ENCODE data around the gene ZBTB49.

ZBTB49 gene

DNA sequence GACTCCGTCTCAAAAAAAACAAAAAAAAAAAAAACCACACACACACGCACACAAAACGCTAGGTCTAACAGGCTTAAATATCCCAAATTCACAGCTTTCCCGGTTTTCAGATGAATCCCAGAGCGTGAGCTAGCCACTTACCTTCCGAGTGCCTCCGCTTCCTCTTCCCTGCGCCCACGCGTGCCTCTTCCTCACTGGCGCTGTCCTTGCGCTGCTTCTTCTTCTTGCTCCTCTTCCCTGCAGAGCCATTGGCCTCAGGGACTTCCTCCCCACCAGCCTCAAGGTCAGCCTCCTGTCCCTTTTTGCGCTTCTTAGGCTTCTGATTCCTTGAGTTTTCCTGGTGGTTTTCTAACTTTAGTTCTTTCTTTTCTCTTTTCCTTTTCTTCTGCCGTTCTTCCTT lies 15.8 kb upstream of the ZBTB49 start:
- in situ Hi-C loops (cut with MboI; ENCODE audit: low sequenced_read_pairs): no loop called here

DNA sequence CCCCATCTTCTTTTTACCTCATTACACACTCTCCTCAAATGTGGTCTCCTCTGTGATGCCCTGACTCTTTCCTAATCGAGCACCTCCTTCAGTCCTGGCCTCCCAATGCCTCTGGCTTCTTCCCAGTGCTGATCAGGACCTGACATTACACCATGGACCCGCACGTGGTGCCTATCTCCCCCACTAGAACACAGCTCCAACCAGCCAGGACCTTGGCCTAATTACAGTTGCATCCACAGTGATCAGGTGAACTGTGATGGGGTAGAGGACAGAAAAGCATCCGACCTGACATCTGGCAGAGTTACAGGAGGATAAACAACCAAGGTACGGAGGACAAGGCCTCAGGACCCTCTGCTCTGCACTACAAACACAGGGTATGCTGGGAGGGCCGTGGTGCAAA lies 12.5 kb upstream of the ZBTB49 start:
- in situ Hi-C loops (cut with MboI; ENCODE audit: low sequenced_read_pairs): no loop called here

DNA sequence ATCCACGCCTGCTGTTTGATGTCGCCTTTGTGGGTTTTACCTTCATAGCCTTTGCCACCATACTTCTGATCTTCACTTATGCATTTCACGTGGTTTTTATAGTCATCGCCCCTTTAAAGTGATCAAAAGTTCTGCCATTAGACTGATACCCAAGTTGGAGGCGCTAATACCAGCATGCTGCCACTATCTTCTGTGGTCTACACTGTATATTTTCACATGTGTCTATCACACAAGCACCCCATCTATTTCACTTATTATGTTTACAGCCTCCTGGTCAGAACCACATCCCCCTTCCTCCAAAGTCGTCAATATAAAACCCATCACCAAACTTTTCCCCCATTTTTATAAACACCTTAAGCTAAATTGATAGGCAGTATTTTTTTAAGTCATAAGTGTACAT lies 8.3 kb upstream of the ZBTB49 start:
- in situ Hi-C loops (cut with MboI; ENCODE audit: low sequenced_read_pairs): no loop called here

DNA sequence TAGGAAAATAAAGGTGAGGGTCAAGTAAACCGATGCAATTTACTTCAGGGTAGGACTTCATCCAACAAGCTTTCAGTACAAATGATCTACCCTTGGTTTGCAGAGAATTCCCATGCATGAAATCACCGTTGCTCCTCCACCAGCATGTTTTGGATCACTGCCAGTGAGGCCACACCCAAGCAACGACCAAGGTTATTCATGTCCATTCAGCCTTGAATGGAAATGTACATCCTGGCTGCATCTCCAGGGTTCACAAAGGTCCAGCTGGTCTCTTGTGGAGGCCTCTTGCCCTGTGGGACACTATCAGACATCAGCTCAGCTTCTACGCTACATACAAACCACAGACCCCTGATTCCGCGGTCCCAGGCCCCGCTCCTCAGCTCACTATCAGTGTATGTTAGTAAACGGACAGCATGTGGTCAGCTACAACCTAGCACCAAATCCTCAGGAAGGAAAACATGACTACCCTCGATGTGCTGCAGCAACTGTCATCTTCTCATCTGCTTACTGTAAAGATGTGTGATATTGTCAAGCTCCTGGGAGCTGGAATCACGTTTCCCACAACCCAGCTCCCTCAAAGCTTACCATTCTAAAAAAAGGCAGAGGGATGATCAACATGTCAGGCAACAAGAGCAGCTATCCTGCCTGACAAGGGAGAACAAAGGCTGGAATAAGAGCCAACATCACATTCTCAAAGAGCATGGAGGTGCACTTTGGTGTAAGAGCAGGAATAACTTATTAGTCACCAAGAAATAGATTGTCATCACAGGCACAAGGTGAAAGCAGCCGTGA lies 5.0 kb upstream of the ZBTB49 start:
- in situ Hi-C loops (cut with MboI; ENCODE audit: low sequenced_read_pairs): no loop called here

DNA sequence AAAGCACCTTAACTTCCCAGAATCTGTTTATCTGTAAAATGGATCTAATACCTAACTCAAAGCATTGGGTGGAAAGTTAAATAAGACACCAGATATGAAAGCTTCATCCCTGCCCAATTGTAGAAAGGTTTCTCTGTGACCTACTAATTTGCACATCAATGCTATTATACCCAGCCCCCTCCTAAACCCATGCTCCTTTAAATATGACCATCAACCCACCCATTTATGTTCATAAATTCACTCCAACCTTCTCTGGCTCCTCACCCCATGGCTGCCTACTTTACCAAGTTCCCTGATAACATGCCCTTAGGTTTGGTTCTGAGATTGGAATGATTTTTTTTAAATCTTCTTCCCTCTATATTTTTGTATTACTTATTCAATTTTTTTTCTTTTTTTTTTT lies 2.0 kb upstream of the ZBTB49 start:
- in situ Hi-C loops (cut with MboI; ENCODE audit: low sequenced_read_pairs): no loop called here

DNA sequence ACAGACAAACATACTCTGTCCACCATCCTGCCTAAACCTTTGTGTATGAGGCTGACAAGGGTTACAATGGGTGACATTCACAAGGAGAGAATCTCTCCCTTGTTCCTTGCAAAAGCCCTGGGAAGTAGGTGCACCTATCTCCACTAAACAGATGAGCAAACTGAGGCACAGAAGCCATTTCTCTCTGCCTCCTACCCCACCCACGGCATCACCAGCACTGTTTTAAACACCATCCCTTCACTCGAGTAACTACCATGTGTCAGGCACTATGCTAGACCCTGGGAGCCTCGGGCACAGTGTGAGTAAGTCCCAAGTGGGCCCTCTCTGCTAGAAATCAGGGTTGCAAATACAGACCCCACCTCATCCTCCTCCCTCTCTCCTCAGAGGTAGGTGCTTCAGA lies 996 bp upstream of the ZBTB49 start:
- in situ Hi-C loops (cut with MboI; ENCODE audit: low sequenced_read_pairs): no loop called here

DNA sequence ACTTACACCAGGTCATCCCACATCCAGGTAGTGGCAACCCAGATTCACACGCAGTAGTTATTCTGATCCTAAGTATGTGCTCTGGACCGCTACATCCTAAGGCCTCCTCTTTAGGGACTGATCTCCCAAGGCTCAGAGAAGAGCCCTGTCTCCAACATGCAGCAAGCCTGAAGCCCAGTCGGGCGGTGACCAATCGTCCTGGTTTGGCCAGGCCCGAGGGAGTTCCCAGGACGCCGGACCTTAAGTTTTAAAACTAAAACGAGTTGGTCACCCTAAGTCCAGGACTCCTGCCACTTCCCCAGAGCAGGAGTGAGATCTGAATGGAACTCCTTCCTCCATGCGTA lies 482 bp upstream of the ZBTB49 start:
- in situ Hi-C loops (cut with MboI; ENCODE audit: low sequenced_read_pairs): no loop called here

DNA sequence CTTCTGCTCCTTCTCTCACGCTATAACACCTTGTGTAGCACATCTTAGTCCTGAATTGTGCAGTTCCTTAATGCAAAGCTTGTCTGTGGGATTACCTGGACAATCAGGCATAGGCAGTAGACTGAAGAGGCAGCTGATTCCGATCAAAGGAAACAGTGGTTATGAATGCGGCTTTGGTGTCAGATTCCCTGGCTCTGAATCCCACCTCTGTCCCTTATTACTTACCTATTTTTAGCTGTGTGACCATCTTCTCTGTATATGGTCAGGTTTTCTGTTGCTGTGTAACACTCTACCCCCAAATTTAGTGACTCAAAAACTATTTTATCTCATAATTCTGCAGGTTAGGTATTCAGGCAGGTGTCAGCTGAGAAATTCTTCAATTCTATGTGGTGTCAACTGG lies 3.2 kb downstream of the ZBTB49 start:
- in situ Hi-C loops (cut with MboI; ENCODE audit: low sequenced_read_pairs): no loop called here

DNA sequence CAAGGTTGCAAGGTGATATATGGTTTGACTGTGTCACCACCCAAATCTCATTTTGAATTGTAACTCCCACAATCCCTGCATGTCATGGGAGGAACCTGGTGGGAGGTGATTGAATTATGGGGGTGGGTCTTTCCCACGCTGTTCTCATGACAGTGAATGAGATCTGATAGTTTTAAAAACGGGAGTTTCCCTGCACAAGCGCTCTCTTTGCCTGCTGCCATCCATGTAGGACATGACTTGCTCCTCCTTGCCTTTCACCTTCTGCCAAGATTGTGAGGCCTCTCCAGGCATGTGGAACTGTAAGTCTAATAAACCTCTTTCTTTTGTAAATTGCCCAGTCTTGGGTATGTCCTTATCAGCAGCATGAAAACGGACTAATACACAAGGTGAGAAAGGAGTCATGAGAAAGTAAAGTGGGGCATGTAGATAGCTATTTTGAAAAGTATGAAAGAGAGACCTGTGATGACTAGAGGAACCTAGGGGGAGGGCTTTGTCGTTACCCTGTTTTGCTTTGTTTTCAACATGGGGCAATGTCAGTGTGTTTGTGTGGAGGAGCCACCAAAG lies 6.3 kb downstream of the ZBTB49 start:
- in situ Hi-C loops (cut with MboI; ENCODE audit: low sequenced_read_pairs): no loop called here

DNA sequence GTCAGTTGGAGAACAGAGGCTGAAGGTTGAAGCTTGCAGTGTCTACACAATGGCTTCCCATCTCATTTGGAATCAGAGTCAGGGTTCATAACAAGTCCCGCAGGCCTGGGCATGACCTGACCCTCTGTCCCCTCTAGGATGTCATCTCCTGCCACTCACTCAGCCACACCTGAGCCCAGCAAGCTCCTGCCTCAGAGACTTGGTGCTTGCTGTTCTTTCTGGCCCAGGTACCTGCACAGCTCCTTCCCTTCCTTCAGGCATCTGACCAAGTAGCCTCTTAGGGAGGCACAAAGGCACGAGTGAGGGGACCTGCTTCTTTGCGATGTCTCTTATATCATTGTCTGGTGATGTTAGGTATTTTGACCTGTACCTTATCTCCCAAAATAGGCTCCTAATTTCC lies 9.0 kb downstream of the ZBTB49 start:
- in situ Hi-C loops (cut with MboI; ENCODE audit: low sequenced_read_pairs): no loop called here

DNA sequence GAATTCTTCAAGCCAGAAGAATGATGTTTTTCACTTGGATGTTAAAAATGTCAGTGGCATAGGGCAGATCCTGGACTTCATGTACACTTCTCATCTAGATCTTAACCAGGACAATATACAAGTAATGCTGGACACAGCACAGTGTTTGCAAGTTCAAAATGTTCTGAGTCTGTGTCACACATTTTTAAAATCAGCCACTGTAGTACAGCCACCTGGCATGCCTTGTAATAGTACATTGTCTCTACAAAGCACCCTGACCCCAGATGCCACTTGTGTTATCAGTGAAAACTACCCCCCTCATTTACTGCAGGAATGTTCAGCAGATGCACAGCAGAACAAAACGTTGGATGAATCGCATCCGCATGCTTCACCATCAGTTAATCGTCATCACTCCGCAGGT lies 11.9 kb downstream of the ZBTB49 start:
- in situ Hi-C loops (cut with MboI; ENCODE audit: low sequenced_read_pairs): no loop called here

DNA sequence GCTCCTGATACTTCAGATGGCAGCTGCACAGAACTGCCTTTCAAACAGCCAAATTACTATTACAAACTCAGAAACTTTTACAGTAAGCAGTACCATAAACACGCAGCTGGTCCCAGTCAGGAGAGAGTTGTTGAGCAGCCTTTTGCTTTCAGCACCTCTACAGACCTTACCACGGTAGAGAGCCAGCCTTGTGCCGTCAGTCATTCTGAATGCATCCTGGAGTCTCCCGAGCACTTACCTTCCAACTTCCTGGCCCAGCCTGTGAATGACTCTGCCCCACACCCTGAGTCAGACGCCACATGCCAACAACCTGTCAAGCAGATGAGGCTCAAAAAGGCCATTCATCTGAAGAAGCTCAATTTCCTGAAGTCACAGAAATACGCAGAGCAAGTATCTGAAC lies 12.4 kb downstream of the ZBTB49 start:
- in situ Hi-C loops (cut with MboI; ENCODE audit: low sequenced_read_pairs): no loop called here

DNA sequence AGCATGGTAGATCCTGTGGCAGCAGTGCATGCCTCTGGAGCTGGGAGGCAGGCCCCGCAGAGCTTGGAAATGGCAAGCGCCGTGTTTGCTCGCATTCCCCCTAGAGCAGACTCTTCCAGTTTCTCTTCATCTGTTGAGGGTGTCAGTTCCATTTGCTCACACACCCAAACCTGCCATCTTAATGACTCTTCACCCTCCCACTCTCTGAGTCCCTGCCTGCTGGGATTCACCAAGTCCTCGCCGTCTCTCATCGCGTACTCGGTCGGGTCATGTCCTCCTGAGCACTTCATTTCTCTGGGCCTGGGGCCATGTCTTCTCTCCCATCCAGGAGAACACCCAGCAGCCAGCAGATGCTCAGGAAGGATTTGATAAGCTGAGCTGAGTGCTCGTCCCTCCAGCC lies 16.9 kb downstream of the ZBTB49 start:
- in situ Hi-C loops (cut with MboI; ENCODE audit: low sequenced_read_pairs): no loop called here

DNA sequence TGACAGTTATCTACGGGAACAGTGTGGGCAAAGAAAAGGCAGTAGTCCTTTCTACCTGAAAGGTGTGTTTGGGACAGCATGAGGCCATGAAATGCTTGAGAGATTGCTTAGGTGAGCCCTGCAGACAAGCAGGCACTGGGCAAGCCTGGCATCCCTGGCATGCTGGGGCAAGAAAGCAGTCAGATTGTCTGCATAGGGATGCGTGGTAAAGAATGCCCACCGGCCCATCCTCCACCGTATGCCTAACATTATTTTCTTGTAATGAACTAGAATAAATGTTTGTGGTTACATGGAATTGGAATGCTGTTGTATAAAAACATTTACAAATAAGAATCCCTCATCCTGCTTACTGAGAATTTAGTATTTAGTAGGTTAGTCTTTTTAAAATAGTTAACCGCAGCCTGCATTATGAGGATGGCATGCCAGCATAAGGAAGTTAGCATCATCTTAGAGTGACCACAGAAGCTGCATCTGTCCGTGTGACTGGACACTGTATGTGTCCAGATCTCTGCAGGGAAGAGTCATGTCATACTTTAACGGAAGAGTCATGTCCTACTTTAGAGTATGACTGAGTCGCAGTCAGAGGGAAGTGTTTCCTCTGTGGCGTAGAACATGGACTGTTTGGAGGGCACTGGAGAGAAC lies 18.9 kb downstream of the ZBTB49 start:
- in situ Hi-C loops (cut with MboI; ENCODE audit: low sequenced_read_pairs): no loop called here

DNA sequence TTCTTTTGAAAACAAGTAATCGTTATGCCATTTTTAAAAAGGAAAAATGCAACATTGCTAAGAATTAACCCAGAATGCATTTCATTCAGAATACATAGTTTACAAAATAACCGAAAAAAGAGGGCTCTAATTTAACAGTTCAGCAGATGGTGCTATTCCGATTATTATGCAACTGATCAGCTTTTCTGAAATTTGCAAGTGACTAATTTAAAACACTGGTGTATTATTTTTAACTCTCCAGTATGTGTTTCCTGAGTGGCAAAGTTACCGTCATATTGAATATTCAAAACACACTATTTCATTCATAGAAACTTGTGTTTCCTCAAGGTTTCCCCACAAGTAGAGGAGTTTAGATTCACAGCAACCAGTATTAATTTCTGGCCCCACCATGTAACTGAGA lies 21.1 kb downstream of the ZBTB49 start:
- in situ Hi-C loops (cut with MboI; ENCODE audit: low sequenced_read_pairs): no loop called here

DNA sequence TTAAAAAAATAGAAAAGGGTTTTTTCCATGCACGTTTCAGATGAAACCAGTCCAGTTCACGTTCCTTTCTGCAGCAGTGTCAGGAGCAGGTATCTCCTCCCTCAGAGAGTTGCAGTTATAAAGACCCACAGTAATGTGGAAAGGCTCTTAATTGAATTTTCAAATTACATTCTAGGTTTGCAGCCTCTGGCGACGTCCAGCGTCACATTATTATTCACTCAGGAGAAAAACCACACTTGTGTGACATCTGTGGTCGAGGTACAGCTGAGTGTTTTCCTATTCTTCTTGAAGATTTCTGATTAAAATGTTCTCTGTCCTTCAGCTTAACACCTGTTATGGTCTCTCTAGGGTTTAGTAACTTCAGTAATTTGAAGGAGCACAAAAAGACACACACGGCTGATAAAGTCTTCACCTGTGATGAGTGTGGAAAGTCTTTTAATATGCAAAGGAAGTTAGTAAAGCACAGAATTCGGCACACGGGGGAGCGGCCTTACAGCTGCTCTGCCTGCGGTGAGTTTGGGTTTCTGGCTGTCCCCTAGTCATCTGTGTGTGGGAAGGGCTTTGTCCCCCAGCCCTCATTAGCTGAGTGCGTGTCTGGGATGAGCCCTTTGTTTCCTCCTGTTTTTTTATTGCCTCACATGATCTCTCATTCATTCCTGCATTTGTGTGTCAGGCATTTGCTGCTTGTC lies 25.6 kb downstream of the ZBTB49 start:
- in situ Hi-C loops (cut with MboI; ENCODE audit: low sequenced_read_pairs): no loop called here

DNA sequence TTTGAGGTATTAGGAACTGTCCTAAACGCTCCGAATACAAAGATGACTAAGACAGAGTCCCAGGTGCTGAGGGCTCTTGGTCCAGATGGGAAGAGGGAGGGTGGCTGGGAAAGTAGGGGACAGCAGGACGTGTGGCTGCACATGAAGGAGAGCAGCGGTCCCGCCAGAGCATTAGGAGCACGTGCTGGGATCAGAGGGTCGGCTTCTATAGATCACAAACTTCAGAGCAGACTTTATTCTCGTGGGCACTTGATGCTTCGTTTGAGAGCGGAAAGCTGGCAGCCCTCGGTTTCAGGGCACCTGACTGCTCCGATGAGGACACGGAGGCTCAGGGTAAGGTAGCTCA lies 26.1 kb downstream of the ZBTB49 start:
- in situ Hi-C loops (cut with MboI; ENCODE audit: low sequenced_read_pairs): no loop called here

DNA sequence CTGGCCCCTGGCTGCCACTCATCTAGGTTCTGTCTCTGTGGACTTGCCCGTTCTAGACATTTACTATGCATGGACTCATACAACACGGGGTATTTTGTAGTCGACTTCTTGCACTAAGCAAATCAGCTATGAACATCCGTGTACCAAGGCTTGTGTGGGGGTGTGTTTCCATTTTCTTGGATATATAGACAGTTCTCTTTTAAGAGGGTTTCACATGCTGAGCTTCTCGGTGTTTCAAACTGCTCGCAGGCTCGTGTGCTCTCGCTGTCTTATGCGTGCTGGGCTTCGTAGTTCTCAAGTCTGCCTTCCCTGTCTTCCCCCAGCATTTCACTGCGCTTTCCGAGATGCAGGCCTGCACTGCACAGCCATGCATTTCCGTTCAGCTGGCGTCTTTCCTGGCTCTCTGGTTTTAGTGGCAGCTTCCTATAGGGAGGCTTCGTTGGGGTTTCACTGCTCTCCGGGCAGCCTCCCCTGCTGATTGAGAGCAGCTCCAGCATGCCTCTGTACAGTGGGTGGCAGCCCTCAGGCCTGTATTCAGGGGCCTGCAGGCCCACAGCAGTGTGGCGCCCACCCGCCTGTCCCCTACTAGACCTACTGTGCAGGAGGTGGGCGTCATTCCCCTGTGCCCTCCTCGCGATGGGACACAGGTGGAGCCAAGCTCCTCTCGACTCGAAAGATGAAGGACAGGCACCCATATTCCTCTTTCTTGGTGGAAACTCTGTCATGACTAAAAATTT lies 27.6 kb downstream of the ZBTB49 start:
- in situ Hi-C loops (cut with MboI; ENCODE audit: low sequenced_read_pairs): no loop called here

DNA sequence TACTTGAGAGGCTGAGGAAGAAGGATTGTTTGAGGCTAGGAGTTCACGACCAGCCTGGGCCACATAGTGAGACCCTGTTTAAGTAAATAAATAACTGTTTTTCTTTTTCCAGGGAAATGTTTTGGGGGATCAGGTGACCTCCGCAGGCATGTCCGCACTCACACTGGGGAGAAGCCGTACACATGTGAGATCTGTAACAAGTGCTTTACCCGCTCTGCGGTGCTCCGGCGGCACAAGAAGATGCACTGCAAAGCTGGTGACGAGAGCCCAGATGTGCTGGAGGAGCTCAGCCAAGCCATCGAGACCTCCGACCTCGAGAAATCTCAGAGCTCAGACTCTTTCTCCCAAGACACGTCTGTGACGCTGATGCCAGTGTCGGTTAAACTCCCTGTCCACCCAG lies 30.5 kb downstream of the ZBTB49 start:
- in situ Hi-C loops (cut with MboI; ENCODE audit: low sequenced_read_pairs): no loop called here

DNA sequence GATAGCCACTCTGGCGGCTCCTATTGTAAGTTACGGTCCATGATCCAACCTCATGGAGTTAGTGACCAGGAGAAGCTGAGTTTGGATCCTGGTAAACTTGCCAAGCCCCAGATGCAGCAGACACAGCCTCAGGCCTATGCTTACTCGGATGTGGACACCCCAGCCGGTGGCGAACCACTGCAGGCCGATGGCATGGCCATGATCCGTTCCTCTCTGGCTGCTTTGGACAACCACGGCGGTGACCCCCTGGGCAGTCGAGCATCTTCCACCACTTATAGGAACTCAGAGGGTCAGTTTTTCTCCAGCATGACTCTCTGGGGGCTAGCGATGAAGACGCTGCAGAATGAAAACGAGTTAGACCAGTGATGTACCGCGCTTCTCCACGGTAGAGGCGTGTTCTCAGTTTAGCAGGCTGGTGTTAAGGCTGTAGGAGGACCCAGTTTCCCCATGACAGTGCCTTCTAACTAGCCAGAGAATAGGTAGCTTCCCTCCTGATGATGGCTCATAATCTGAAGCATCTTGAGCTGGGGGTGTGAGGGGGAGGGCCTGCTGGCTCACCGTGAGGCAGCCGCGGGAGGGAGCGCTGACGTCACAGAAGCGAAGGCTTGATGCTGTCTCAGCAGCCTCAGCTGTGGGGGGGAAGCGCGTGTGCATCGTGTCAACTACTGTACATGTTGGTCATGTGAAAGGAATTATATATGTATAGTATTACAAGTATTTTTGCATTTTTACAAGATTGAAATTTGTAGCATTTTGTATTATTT lies 31.1 kb downstream of the ZBTB49 start:
- in situ Hi-C loops (cut with MboI; ENCODE audit: low sequenced_read_pairs): no loop called here

Data from HL-60/S4 treated with retinoic acid at 250 ng/mL for 4 days and 3 days (cell line).